ENCODE measurements around the gene TMEM52. TPM values are rescaled to one million over a fixed set of nuclear protein-coding genes. Genes with fewer than 3 reads are reported as not detected.

Gene TMEM52
- total and polyA plus RNA-seq, 2 of the 13 experiments (the other 11 are each of a cell fraction or from before 2014, with no cell fraction given) = 13.2 to 18.7 TPM

DNA sequence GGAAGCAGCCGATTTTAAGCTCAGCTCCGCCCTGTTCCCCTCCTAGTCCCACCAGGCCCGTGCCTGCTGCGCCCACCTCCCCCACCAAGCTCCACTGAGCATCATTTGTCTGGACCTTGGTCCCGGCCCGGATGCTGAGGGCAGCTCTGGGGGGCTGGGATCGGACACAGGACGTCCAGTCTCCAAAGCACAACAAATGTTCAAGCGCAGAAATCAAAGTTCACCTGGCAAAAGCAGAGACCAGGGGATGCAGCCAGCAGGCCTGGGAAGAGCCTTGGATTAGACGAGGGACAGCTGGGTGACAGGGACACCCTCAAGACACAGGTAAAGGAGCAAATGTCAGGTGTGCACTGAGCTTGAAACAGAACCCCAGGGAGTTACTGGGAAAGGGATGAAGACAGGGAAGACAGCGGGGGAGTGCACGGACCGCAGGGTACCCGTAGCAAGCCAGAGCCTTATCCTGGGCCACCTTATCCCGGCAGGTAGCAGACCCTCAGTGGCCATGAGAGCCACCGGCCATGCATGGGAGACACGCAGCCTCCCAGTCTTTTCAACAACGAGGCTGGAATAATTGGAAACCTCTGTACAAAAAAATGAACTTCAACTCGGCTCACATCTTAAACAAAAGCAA, 22.2 kb upstream of the TMEM52 start (continued):
- peak; percentile 74 for TF ChIP-seq MIER2 (CRISPR knock-in tag; IDR thresholded peaks at IDR 0.05)
- no peak for TF ChIP-seq PRMT3 (CRISPR knock-in tag; IDR thresholded peaks at IDR 0.05; ENCODE audit: borderline replicate concordance, low read depth)
- TF ChIP-seq, protein P1, sequence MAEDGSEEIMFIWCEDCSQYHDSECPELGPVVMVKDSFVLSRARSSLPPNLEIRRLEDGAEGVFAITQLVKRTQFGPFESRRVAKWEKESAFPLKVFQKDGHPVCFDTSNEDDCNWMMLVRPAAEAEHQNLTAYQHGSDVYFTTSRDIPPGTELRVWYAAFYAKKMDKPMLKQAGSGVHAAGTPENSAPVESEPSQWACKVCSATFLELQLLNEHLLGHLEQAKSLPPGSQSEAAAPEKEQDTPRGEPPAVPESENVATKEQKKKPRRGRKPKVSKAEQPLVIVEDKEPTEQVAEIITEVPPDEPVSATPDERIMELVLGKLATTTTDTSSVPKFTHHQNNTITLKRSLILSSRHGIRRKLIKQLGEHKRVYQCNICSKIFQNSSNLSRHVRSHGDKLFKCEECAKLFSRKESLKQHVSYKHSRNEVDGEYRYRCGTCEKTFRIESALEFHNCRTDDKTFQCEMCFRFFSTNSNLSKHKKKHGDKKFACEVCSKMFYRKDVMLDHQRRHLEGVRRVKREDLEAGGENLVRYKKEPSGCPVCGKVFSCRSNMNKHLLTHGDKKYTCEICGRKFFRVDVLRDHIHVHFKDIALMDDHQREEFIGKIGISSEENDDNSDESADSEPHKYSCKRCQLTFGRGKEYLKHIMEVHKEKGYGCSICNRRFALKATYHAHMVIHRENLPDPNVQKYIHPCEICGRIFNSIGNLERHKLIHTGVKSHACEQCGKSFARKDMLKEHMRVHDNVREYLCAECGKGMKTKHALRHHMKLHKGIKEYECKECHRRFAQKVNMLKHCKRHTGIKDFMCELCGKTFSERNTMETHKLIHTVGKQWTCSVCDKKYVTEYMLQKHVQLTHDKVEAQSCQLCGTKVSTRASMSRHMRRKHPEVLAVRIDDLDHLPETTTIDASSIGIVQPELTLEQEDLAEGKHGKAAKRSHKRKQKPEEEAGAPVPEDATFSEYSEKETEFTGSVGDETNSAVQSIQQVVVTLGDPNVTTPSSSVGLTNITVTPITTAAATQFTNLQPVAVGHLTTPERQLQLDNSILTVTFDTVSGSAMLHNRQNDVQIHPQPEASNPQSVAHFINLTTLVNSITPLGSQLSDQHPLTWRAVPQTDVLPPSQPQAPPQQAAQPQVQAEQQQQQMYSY (CRISPR knock-in tag; IDR thresholded peaks at IDR 0.05) = no peak
- no peak for TF ChIP-seq ZFP36 (IDR thresholded peaks at IDR 0.05; ENCODE audit: borderline replicate concordance, low read depth, low read length, partially characterized antibody)
- TF ChIP-seq RORA (CRISPR knock-in tag; IDR thresholded peaks at IDR 0.05) = no peak
- TF ChIP-seq ZNF746 (CRISPR knock-in tag; IDR thresholded peaks at IDR 0.05) = peak; percentile 82; the same call in 1 of the 2 replicates
- TF ChIP-seq SRSF1 (optimal IDR thresholded peaks at IDR 0.05; ENCODE audit: low read depth, low read length) = no peak
- TF ChIP-seq, protein P2, sequence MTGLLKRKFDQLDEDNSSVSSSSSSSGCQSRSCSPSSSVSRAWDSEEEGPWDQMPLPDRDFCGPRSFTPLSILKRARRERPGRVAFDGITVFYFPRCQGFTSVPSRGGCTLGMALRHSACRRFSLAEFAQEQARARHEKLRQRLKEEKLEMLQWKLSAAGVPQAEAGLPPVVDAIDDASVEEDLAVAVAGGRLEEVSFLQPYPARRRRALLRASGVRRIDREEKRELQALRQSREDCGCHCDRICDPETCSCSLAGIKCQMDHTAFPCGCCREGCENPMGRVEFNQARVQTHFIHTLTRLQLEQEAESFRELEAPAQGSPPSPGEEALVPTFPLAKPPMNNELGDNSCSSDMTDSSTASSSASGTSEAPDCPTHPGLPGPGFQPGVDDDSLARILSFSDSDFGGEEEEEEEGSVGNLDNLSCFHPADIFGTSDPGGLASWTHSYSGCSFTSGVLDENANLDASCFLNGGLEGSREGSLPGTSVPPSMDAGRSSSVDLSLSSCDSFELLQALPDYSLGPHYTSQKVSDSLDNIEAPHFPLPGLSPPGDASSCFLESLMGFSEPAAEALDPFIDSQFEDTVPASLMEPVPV (CRISPR knock-in tag; IDR thresholded peaks at IDR 0.05) = peak; percentile 79
- peak; percentile 61; the same call in 1 of the 2 replicates for TF ChIP-seq RFXAP (CRISPR knock-in tag; IDR thresholded peaks at IDR 0.05; ENCODE audit: borderline replicate concordance)
- TF ChIP-seq, protein P3, sequence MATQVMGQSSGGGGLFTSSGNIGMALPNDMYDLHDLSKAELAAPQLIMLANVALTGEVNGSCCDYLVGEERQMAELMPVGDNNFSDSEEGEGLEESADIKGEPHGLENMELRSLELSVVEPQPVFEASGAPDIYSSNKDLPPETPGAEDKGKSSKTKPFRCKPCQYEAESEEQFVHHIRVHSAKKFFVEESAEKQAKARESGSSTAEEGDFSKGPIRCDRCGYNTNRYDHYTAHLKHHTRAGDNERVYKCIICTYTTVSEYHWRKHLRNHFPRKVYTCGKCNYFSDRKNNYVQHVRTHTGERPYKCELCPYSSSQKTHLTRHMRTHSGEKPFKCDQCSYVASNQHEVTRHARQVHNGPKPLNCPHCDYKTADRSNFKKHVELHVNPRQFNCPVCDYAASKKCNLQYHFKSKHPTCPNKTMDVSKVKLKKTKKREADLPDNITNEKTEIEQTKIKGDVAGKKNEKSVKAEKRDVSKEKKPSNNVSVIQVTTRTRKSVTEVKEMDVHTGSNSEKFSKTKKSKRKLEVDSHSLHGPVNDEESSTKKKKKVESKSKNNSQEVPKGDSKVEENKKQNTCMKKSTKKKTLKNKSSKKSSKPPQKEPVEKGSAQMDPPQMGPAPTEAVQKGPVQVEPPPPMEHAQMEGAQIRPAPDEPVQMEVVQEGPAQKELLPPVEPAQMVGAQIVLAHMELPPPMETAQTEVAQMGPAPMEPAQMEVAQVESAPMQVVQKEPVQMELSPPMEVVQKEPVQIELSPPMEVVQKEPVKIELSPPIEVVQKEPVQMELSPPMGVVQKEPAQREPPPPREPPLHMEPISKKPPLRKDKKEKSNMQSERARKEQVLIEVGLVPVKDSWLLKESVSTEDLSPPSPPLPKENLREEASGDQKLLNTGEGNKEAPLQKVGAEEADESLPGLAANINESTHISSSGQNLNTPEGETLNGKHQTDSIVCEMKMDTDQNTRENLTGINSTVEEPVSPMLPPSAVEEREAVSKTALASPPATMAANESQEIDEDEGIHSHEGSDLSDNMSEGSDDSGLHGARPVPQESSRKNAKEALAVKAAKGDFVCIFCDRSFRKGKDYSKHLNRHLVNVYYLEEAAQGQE (IDR thresholded peaks at IDR 0.05; ENCODE audit: borderline replicate concordance in 1 of 2, low read depth in 1 of 2, low read length in 2 of 2) = no peak
- no peak for TF ChIP-seq ZNF136 (CRISPR knock-in tag; IDR thresholded peaks at IDR 0.05; ENCODE audit: low read depth)
- no peak for TF ChIP-seq SIX1 (CRISPR knock-in tag; IDR thresholded peaks at IDR 0.05; ENCODE audit: borderline replicate concordance)
- no peak for TF ChIP-seq RELA (CRISPR knock-in tag; IDR thresholded peaks at IDR 0.05)
- TF ChIP-seq PHF8 (CRISPR knock-in tag; IDR thresholded peaks at IDR 0.05) = peak; percentile 48; the same call in 1 of the 2 replicates
- TF ChIP-seq CEBPG (CRISPR knock-in tag; IDR thresholded peaks at IDR 0.05) = no peak; the same call in 1 of the 2 replicates
- TF ChIP-seq ZBTB8A (CRISPR knock-in tag; IDR thresholded peaks at IDR 0.05; ENCODE audit: borderline replicate concordance, low read depth) = no peak
- TF ChIP-seq, protein P4, sequence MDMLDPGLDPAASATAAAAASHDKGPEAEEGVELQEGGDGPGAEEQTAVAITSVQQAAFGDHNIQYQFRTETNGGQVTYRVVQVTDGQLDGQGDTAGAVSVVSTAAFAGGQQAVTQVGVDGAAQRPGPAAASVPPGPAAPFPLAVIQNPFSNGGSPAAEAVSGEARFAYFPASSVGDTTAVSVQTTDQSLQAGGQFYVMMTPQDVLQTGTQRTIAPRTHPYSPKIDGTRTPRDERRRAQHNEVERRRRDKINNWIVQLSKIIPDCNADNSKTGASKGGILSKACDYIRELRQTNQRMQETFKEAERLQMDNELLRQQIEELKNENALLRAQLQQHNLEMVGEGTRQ (IDR thresholded peaks at IDR 0.05; ENCODE audit: low read depth, low read length) = no peak
- TF ChIP-seq, protein P4 (CRISPR knock-in tag; IDR thresholded peaks at IDR 0.05; ENCODE audit: borderline replicate concordance) = no peak
- no peak for TF ChIP-seq ZNF12 (CRISPR knock-in tag; IDR thresholded peaks at IDR 0.05)
